ENCODE data around the gene TMEM145. TPM values are rescaled to one million over a fixed set of nuclear protein-coding genes. Genes with fewer than 3 reads are reported as not detected.

Gene TMEM145
- total and polyA plus RNA-seq, 9 of the 15 experiments (the other 6 are each of a cell fraction or from before 2014, with no cell fraction given), result 0.80 to 5.5 (median 1.9) TPM; not detected in 3

DNA sequence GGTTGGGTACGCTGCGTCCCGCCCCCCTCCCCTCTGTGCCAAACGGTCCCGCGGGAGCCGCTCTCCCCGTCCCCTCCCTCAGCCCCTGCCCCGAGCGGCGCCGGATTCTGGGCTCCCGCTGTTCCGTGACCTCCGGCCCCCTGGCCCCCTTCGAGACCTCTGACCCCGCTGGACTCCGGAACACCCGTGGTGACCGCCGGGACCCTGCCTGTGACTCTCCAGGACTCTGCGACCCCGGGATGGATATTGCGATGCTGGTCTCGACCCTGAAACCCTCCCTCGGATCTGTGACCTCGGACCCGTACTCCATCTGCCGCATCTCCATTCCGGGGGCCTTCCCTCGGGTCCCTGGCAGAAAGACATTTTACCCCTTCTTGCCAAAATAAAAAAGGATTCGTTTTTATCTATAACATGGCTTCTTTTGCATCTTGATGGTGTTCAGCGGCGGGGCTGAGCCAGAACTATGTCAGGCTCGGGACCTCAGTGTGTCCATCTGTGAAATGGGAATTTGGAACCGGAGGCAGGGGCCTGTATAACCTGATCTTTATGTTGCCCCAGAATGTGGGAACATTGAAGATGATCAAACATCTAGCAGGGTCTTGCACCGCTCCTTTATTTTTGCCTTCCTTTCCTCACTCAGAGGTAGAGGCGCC lies 11.7 kb downstream of the TMEM145 start (continued):
- TF ChIP-seq HINFP (tag; conservative IDR thresholded peaks at IDR 0.05; ENCODE audit: low read depth), result no peak
- TF ChIP-seq ZNF57 (CRISPR knock-in tag; IDR thresholded peaks at IDR 0.05), result no peak
- TF ChIP-seq SP1 (CRISPR knock-in tag; IDR thresholded peaks at IDR 0.05), result no peak
- no peak for TF ChIP-seq CREB1 (IDR thresholded peaks at IDR 0.05)
- peak; percentile 1; the same call in 1 of the 2 replicates for TF ChIP-seq CREB1 (CRISPR knock-in tag; IDR thresholded peaks at IDR 0.05)
- no peak for TF ChIP-seq KLF6 (CRISPR knock-in tag; IDR thresholded peaks at IDR 0.05; ENCODE audit: borderline replicate concordance)
- no peak for TF ChIP-seq HDAC6 (IDR thresholded peaks at IDR 0.05; ENCODE audit: low read depth, low read length)

- 2% methylated on average over 38 of the region's 45 CpGs for WGBS (ENCODE audit: insufficient coverage, low coverage, missing lambda C conversion rate)
- TF ChIP-seq PRPF4 (IDR thresholded peaks at IDR 0.05; ENCODE audit: insufficient read depth, low read depth, low read length, poor library complexity, severe bottlenecking), result no peak
- peak; percentile 2 to 30; a peak in 1 of 4 replicates for TF ChIP-seq SIN3A (IDR thresholded peaks at IDR 0.05; ENCODE audit: borderline replicate concordance in 2 of 2, control insufficient read depth in 1 of 2, low read depth in 2 of 2, low read length in 2 of 2)
- no peak for TF ChIP-seq PTBP1 (IDR thresholded peaks at IDR 0.05; ENCODE audit: low read depth, low read length)
- peak; percentile 83 for TF ChIP-seq SMC3 (conservative IDR thresholded peaks at IDR 0.05; ENCODE audit: insufficient read depth, low read depth, low read length)
- peak; percentile 66 for TF ChIP-seq RBBP5 (IDR thresholded peaks at IDR 0.05; ENCODE audit: borderline replicate concordance, insufficient read depth, low read length, poor library complexity, severe bottlenecking)
- 0 out of 2 replicates have a peak, but pooled peaks have one; percentile 11 for TF ChIP-seq GTF2E2 (tag; IDR thresholded peaks at IDR 0.05)
- no peak for TF ChIP-seq TARDBP (IDR thresholded peaks at IDR 0.05)
- peak; percentile 72; the same call in 1 of the 2 replicates for TF ChIP-seq CBFB (CRISPR knock-in tag; IDR thresholded peaks at IDR 0.05)
- TF ChIP-seq SRF (CRISPR knock-in tag; IDR thresholded peaks at IDR 0.05), result peak; percentile 92 to 99
- 0 out of 2 replicates have a peak, but pooled peaks have one; percentile 25 for TF ChIP-seq RBM34 (IDR thresholded peaks at IDR 0.05; ENCODE audit: borderline replicate concordance, insufficient read depth, low read length)
- TF ChIP-seq KAT2B (IDR thresholded peaks at IDR 0.05; ENCODE audit: low read depth, low read length), result no peak
- TF ChIP-seq NRF1 (conservative IDR thresholded peaks at IDR 0.05 in 1 of 2, IDR thresholded peaks at IDR 0.05 in 1 of 2), result peak; percentile 98
Observed at GRCh38 chr19:42325308-42325895, 12.3 kb downstream of the TMEM145 start, which contains the start of gene MEGF8. TSS of gene MEGF8 (plus strand) at chr19:42325635. CDS start at chr19:42326244, 609 bp downstream.

More at GRCh38 chr19:42325308-42325895, 12.3 kb downstream of the TMEM145 start, which contains the start of gene MEGF8:
- DNase-seq (ENCODE audit: extremely low read depth in 1 of 4, low spot score in 3 of 4) (peak; percentile 97 to 99 (median 98)), ATAC-seq (peak; percentile 98), FAIRE-seq (peak; percentile 100)
- peaks cover 20% of the 10 kb centered on the region for H3K79me2 ChIP-seq (ENCODE audit: control insufficient read depth, insufficient read depth, low read length)
- POLR2A ChIA-PET, result no interaction called here
- in situ Hi-C loops (cut with MboI), result loop anchor here (10.0 kb wide), 1 partner anchor 191 kb away; the partner anchor contains the start of gene POU2F2
- peak within 1 kb of the TSS; percentile 87 for H3K4me2 ChIP-seq (ENCODE audit: insufficient read depth, low read length)
- intact Hi-C loops (cut with micrococcal nuclease), result loop anchor here (10.0 kb wide), 2 partner anchors 109 to 191 kb away; partner anchors contain the start of gene POU2F2
- no peaks in the 10 kb centered on the region; the same call in 1 of the 2 replicates for H4K20me1 ChIP-seq (replicated peaks; ENCODE audit: control insufficient read depth, insufficient read depth, low read length)
- peaks cover 8 to 27% of the 10 kb centered on the region in 2 experiments; a peak in 4 of 5 replicates for H3K4me1 ChIP-seq (replicated peaks in 1 of 2; ENCODE audit: control insufficient read depth in 2 of 2, insufficient read depth in 2 of 2, low read length in 2 of 2)
- H3K36me3 ChIP-seq (ENCODE audit: control insufficient read depth, insufficient read depth, low read length), result no peaks in the 10 kb centered on the region
- H3K9me3 ChIP-seq (replicated peaks; ENCODE audit: control insufficient read depth, insufficient read depth, low read depth, low read length), result no peaks in the 10 kb centered on the region
- peak within 1 kb of the TSS; percentile 93 to 96 for H3K9ac ChIP-seq (ENCODE audit: insufficient read depth in 1 of 2, low read depth in 2 of 2, low read length in 2 of 2)
- CTCF ChIA-PET (ENCODE audit: low intra/inter-chr PET ratio), result interaction anchor here (0.5 to 1.6 kb wide), 7 partner anchors 12 to 217 kb away, joined by 3 to 8 read pairs (median 3); partner anchors contain the start of gene TMEM145
- no peaks in the 10 kb centered on the region for H3K27me3 ChIP-seq (ENCODE audit: control insufficient read depth in 2 of 2, insufficient read depth in 2 of 2, low read length in 2 of 2)
- peak within 1 kb of the TSS; percentile 99 for H3K4me3 ChIP-seq
- H3K9me1 ChIP-seq (ENCODE audit: control insufficient read depth, insufficient read depth, low read length), result no peaks in the 10 kb centered on the region
- peak within 1 kb of the TSS; percentile 72 for H3K27ac ChIP-seq (ENCODE audit: extremely low read depth, low read depth, low read length)
- H2AFZ ChIP-seq (ENCODE audit: low read depth, low read length), result peak within 1 kb of the TSS; percentile 98
- no TSS peak for BruUV-seq (replicated peaks)

Data from K562 (cell line).